Karpas-422 (cell line): ENCODE measurements around the gene SORBS1. TPM values are rescaled to one million over a fixed set of nuclear protein-coding genes. Genes with fewer than 3 reads are reported as not detected.
A peak's percentile ranks its signal among the peaks of the same experiment; 100 is the strongest.

Experiments
- DNase-seq: peaks from one replicate; pipeline ENCODE4 v3.0.0-alpha.2; 2015
- H2AFZ ChIP-seq: fragments of 200-600 bp; sonication (generic); 2 replicates; pipeline ENCODE4 v1.6.1; 2014; ENCODE audit warnings: antibody characterized with exemption, low read length, mixed read lengths
- H3K27ac ChIP-seq: fragments of 200-600 bp; sonication (generic); 2 replicates; pipeline ENCODE4 v1.5.1; 2014; ENCODE audit warnings: mild to moderate bottlenecking, low read length, moderate library complexity
- H3K27me3 ChIP-seq: fragments of 200-600 bp; sonication (generic); 2 replicates; pipeline ENCODE4 v1.6.1; 2014; ENCODE audit warnings: low read length, mixed read lengths
- H3K36me3 ChIP-seq: fragments of 200-600 bp; sonication (generic); 2 replicates; pipeline ENCODE4 v1.6.1; 2014; ENCODE audit warnings: low read length, mixed read lengths; ENCODE audit not compliant: insufficient read depth
- H3K4me1 ChIP-seq: fragments of 200-600 bp; sonication (generic); 2 replicates; pipeline ENCODE4 v1.6.1; 2014; ENCODE audit warnings: mild to moderate bottlenecking, low read length, mixed read lengths
- H3K4me2 ChIP-seq: fragments of 200-600 bp; sonication (generic); 2 replicates; pipeline ENCODE4 v1.6.1; 2014; ENCODE audit warnings: low read length, low read depth, mild to moderate bottlenecking; ENCODE audit not compliant: poor library complexity, severe bottlenecking
- H3K4me3 ChIP-seq: fragments of 200-600 bp; sonication (generic); 2 replicates; pipeline ENCODE4 v1.5.1; 2014; ENCODE audit warnings: mild to moderate bottlenecking, antibody characterized with exemption, low read length, mixed read lengths
- H3K79me2 ChIP-seq: fragments of 200-600 bp; sonication (generic); 2 replicates; pipeline ENCODE4 v1.6.1; 2014; ENCODE audit warnings: mild to moderate bottlenecking, low read length, mixed read lengths
- H3K9ac ChIP-seq: fragments of 200-600 bp; sonication (generic); 2 replicates; pipeline ENCODE4 v1.6.0; 2014; ENCODE audit warnings: low read length
- H3K9me2 ChIP-seq: fragments of 200-600 bp; sonication (generic), shearing (Covaris generic); replicated peaks from 2 replicates; pipeline ENCODE4 v1.6.0; 2014; ENCODE audit warnings: mild to moderate bottlenecking, low read length, moderate library complexity; ENCODE audit not compliant: insufficient read depth
- H3K9me3 ChIP-seq: fragments of 300-700, 200-600 bp; sonication (generic); 2 replicates; pipeline ENCODE4 v1.6.1; 2014; ENCODE audit warnings: low read length, mixed read lengths
- H4K20me1 ChIP-seq: fragments of 200-600 bp; sonication (generic); 2 replicates; pipeline ENCODE4 v1.6.1; 2014; ENCODE audit warnings: mild to moderate bottlenecking, antibody characterized with exemption, low read length, low read depth; ENCODE audit not compliant: insufficient read depth
- total RNA-seq: library from RNA; depleted of rRNA; stranded (reverse); fragments of >200 nt; shearing (Covaris generic); gene quantifications from 2 replicates; pipeline ENCODE4 v1.2.3, GENCODE V29; 2014; ENCODE audit warnings: low replicate concordance

Gene SORBS1
- total RNA-seq, 1 experiment from 2014 or later, result 0.15 TPM

DNA sequence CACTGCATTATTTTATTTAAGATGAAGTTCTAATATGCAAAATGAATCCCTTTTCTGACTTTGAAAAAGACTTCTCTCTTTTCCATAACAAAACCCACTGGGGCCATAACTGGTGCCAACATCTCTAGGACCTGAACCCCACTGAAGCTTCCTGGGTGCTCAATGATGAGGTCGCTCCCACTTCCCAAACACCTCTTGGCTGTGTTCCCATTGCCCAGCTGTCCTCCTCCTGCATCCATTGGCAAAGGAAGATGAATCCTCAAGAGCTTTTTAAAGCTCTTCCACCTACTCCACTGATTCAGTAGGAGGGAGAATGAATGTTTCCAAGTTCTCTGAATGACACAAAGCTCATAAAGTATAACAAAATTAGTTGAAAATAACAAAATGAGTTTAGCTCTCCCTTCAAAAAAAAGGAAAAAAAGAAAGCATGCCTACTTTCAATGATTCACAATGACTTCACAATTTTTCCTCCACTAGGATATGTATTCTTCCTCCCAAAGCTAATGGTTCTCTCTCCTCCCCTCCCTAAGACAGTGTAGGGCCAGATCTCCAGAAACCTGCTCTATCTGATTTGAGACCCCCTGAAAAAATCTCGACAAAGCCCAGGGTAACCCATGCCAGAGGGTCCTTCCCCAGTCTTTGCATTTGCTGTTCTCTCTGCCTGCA is 64.8 kb downstream of the SORBS1 start:
- no peak for DNase-seq
- Histone ChIP-seq H3K36me3 (no peaks in the 10 kb centered on the region), H3K27ac (no peak overlapping the region), H3K27me3 (no peaks in the 10 kb centered on the region), H3K4me1 (no peaks in the 10 kb centered on the region), H3K9me2 (no peaks in the 10 kb centered on the region), H2AFZ (no peak overlapping the region), H3K4me3 (no peak overlapping the region), H3K9ac (no peak overlapping the region), H3K9me3 (no peaks in the 10 kb centered on the region), H3K79me2 (no peaks in the 10 kb centered on the region), H4K20me1 (no peaks in the 10 kb centered on the region), H3K4me2 (no peak overlapping the region)

DNA sequence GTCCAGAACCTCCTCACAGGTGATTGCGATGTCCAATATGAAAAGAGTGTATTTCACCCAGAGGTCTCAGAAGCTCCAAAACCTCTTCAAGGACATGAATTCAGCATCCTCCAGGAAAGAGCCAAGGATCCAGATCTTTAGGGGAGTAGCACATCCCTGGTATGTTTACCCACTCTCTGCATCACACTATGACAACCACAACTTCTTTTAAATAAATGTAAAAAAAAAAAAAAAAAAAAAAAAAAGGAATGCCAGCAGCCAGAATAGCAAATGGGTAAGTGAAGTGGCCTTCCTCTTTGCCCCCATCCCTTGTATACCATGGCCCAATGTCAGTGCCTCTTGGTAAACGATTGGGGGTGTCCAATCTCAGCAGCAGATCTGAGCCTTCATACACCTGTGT is 67.3 kb downstream of the SORBS1 start:
- Histone ChIP-seq H3K4me2 (no peak overlapping the region), H3K9me2 (no peaks in the 10 kb centered on the region), H3K36me3 (no peaks in the 10 kb centered on the region), H2AFZ (no peak overlapping the region), H3K27me3 (no peaks in the 10 kb centered on the region), H3K4me3 (no peak overlapping the region), H3K9me3 (no peaks in the 10 kb centered on the region), H3K4me1 (no peaks in the 10 kb centered on the region), H4K20me1 (no peaks in the 10 kb centered on the region), H3K27ac (no peak overlapping the region), H3K79me2 (no peaks in the 10 kb centered on the region), H3K9ac (no peak overlapping the region)
- no peak for DNase-seq

DNA sequence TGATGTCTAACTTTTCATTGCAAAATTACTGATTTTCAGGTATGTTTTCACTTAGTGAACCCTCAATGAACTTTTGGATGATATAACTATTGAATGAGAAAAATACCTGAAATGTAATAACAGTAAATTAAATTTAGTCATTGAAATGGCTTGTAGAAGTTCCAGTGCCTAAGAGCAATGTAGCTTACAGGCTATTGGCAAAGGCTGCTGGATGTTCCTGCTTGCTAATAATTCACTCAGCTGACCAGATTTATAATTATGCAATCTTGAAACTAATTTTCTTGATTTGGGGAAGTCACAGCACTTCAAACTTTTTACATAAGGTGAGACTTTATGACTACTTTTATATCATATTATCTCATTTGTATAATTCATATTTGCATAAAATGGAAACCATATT is 73.2 kb downstream of the SORBS1 start:
- Histone ChIP-seq H4K20me1 (no peaks in the 10 kb centered on the region), H3K27ac (no peak overlapping the region), H3K4me3 (no peak overlapping the region), H3K9me2 (no peaks in the 10 kb centered on the region), H3K79me2 (no peaks in the 10 kb centered on the region), H3K9me3 (no peaks in the 10 kb centered on the region), H3K4me2 (no peak overlapping the region), H2AFZ (no peak overlapping the region), H3K9ac (no peak overlapping the region), H3K27me3 (no peaks in the 10 kb centered on the region), H3K4me1 (no peaks in the 10 kb centered on the region), H3K36me3 (no peaks in the 10 kb centered on the region)
- peak; percentile 42 for DNase-seq

DNA sequence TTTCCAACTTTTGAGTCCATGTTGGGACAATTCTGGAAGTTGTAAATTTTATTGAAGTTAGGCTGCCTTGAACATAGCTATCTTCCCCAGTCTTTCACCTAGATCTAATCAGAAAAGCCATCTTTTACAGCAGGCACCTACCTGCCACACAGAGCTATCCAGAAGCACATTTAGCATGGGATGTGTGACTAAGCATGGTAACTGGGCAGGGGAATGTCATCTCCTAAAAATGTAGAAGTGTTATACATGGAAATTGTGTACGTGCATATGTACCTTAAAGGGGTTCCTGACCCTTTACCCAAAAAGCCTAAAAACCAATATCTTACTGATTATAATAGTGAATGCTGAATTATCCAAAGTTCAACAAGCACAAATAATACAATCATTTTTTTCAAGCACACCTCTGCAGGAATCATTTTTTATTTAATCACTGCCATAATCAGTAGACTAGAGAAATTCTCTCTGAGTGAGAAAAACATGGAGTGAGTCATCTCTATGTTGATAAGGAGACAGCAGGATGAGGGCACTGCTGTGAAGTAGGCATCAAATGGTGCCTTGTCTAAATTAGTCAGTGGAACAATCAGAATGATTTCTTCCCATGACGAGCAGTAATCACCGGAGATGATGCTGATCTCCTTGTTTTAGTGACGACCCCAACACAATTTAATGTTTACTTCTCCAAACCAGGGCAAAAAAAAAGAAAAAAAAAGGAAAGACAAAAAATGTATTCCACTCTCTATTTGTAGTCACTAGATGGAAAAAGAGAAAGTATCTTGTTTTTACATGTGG is 75.9 kb downstream of the SORBS1 start:
- Histone ChIP-seq H3K4me3 (no peak overlapping the region), H3K4me1 (no peaks in the 10 kb centered on the region), H3K9me2 (no peaks in the 10 kb centered on the region), H3K9ac (no peak overlapping the region), H2AFZ (no peak overlapping the region), H3K4me2 (no peak overlapping the region), H3K27ac (no peak overlapping the region), H3K27me3 (no peaks in the 10 kb centered on the region), H3K9me3 (no peaks in the 10 kb centered on the region), H3K79me2 (no peaks in the 10 kb centered on the region), H4K20me1 (no peaks in the 10 kb centered on the region), H3K36me3 (no peaks in the 10 kb centered on the region)
- DNase-seq, result no peak

DNA sequence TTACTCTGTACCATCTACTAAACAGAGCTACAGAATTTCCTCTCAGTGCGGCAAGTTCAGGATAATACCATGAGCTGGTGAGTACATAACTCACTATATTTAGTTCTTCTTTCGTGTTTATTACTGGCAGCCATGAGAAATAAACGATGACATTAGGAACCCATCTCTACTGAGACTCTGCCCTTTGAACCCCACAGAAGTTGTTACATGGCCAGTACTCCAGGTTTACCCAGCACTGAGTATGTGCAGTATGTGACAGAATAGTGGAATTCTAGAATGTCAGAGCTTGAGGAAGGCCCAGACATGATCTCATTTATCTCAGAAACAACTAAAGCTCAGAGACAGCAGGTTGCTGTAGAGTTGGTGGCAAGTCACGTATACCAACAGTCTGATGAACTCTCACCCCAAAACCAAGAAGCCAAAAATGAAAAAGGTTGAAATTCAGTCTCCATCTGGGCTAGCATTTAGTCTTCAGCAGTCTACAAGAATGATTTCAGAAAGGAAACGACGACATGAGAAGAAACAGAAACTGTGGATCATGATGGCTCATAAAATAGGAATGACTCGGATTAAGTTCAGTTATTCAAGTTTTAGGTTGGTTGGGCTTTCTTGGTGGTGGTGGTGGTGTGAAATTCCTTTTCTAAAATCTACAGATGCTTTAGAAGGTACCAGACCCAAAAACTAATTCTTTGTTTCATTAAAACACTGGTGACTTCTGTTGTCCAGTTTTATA is 78.5 kb downstream of the SORBS1 start:
- H3K36me3 ChIP-seq, result no peaks in the 10 kb centered on the region
- H3K27me3 ChIP-seq, result no peaks in the 10 kb centered on the region
- H3K4me3 ChIP-seq, result no peak overlapping the region
- H3K4me2 ChIP-seq, result no peak overlapping the region
- H3K9ac ChIP-seq, result no peak overlapping the region
- H2AFZ ChIP-seq, result no peak overlapping the region
- H3K9me2 ChIP-seq, result no peaks in the 10 kb centered on the region
- H3K4me1 ChIP-seq, result no peaks in the 10 kb centered on the region
- DNase-seq, result no peak
- H3K9me3 ChIP-seq, result no peaks in the 10 kb centered on the region
- no peaks in the 10 kb centered on the region for H4K20me1 ChIP-seq
- H3K79me2 ChIP-seq, result no peaks in the 10 kb centered on the region
- H3K27ac ChIP-seq, result no peak overlapping the region

DNA sequence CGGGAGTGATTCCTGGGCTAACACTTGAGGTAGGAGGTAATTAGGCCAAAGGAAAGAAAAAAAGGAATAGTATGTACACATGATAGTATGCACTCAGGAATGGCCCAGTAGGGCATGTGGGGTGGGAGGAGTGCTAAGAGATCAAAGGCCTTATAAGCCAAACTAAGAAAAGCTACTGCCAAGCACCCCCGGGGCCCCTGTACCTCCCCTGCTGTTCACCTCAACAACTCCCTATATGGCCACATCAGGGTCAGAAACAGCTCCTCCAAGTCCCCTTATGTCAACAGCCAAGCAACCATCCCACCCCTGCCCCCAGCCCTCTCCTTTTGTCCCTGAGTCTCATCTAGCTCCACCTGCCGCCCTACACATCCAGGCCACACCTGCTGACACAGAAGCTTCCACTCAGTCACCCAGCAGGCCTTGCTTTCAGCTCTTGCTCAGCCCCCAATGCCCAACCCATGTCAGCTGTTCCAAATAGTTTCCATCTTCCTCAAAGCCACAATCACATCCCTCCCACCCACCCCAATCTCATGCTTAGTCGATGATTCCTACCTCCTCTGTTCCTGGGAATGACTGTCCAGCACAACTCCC is 80.2 kb downstream of the SORBS1 start:
- Histone ChIP-seq H3K9ac (no peak overlapping the region), H3K79me2 (no peaks in the 10 kb centered on the region), H4K20me1 (no peaks in the 10 kb centered on the region), H3K9me2 (no peaks in the 10 kb centered on the region), H2AFZ (no peak overlapping the region), H3K4me3 (no peak overlapping the region), H3K4me1 (no peaks in the 10 kb centered on the region), H3K27ac (no peak overlapping the region), H3K36me3 (no peaks in the 10 kb centered on the region), H3K27me3 (no peaks in the 10 kb centered on the region), H3K4me2 (no peak overlapping the region), H3K9me3 (no peaks in the 10 kb centered on the region)
- no peak for DNase-seq

DNA sequence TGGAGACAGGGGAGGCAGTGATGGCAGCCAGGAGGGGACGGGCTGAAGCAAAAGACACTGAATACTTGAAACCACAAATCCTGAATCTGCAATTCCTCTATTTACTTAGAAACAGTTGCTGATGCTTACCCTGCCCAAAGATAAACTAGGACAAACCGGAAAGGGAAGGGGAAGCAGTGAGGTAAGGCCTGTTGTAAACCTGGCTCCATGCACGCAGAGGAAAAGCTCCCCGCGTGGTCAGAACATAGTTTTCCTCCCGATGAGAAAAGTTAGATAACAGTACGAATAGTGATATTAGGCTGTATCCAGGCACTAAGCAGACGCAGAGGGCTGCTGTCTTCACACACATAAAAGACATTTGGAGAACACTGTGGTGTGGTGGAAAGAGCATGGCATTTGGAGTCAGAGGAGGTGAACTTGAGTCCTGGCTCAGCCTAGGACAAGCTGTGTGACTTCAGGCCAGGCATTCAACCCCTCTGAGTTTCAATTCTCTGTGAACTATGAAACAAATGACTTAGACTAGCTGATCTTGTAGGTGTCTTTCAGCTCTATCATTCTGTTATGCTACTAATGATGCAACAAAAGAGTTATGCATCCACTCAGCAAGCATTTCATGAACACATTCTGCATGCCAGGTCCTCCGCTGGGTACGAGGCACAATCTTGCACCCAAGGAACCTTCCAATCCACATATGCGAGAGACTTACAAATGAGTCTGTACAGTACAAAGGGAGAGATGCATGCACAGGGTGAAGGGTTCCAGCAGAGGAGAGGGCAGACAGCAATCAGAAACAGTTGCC is 80.9 kb downstream of the SORBS1 start:
- Histone ChIP-seq H2AFZ (no peak overlapping the region), H3K36me3 (no peaks in the 10 kb centered on the region), H3K4me2 (no peak overlapping the region), H3K9me3 (no peaks in the 10 kb centered on the region), H3K4me3 (no peak overlapping the region), H3K79me2 (no peaks in the 10 kb centered on the region), H3K4me1 (no peaks in the 10 kb centered on the region), H3K9me2 (no peaks in the 10 kb centered on the region), H3K27me3 (no peaks in the 10 kb centered on the region), H3K9ac (no peak overlapping the region), H4K20me1 (no peaks in the 10 kb centered on the region), H3K27ac (no peak overlapping the region)
- DNase-seq, result no peak
